ENCODE results near the gene ABCA1. TPM values are rescaled to one million over a fixed set of nuclear protein-coding genes. Genes with fewer than 3 reads are reported as not detected.

Gene ABCA1
- total and polyA plus RNA-seq, 2 of the 13 experiments (the other 11 are each of a cell fraction or from before 2014, with no cell fraction given) = 26.8 to 63.8 TPM

DNA sequence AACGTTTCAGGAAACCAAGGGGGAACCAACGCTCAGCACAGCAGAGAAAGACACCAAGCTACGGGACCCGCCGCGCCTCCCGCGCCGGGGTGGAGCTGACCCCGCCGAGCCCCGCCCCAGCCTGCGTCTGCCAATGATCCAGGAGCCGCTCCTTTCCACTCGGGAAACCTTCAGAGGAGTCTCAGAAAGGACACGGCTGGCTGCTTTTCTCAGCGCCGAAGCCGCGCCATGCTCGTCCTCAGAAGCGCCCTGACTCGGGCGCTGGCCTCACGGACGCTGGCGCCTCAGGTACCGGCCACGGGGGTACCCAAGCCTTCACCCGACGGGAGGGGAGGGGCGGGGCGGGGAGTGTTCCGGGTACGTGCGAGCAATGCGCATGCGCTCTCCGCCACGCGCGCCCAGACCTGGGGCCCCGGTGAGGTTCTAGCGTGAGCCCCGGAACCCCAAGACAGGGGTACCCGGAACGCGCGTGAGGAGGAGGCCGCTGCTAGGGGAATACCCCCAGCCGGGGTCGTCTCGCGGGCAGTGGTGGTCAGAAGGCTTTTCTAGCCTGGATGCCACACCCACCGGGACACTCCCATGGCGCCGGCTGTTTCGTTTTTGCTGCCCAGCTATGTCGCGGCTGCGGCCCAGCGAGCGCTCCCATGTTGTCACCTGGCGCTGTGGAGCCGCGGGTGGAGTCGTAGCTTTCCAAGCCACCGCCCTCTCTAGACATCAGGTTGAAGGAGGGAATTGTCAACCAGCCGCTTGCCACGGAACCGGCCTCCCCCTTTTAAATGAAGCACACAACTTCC lies 180.2 kb downstream of the ABCA1 start, which contains the start of gene NIPSNAP3A (continued):
- no peak for TF ChIP-seq ARID2 (CRISPR knock-in tag; IDR thresholded peaks at IDR 0.05; ENCODE audit: borderline replicate concordance)
- peak; percentile 70; the same call in 1 of the 2 replicates for TF ChIP-seq NRL (CRISPR knock-in tag; IDR thresholded peaks at IDR 0.05; ENCODE audit: borderline replicate concordance)
- TF ChIP-seq, protein P1, sequence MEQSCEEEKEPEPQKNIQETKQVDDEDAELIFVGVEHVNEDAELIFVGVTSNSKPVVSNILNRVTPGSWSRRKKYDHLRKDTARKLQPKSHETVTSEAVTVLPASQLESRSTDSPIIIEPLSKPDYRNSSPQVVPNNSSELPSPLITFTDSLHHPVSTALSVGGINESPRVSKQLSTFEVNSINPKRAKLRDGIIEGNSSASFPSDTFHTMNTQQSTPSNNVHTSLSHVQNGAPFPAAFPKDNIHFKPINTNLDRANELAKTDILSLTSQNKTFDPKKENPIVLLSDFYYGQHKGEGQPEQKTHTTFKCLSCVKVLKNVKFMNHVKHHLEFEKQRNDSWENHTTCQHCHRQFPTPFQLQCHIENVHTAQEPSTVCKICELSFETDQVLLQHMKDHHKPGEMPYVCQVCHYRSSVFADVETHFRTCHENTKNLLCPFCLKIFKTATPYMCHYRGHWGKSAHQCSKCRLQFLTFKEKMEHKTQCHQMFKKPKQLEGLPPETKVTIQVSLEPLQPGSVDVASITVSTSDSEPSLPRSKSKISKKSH (CRISPR knock-in tag; IDR thresholded peaks at IDR 0.05; ENCODE audit: borderline replicate concordance) = no peak
- no peak for TF ChIP-seq STAT5B (CRISPR knock-in tag; IDR thresholded peaks at IDR 0.05)
- TF ChIP-seq, protein P2, sequence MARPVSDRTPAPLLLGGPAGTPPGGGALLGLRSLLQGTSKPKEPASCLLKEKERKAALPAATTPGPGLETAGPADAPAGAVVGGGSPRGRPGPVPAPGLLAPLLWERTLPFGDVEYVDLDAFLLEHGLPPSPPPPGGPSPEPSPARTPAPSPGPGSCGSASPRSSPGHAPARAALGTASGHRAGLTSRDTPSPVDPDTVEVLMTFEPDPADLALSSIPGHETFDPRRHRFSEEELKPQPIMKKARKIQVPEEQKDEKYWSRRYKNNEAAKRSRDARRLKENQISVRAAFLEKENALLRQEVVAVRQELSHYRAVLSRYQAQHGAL (CRISPR knock-in tag; IDR thresholded peaks at IDR 0.05; ENCODE audit: not compliant biosample characterization) = no peak
- TF ChIP-seq RFX3 (CRISPR knock-in tag; IDR thresholded peaks at IDR 0.05) = no peak
- TF ChIP-seq MATR3 (CRISPR knock-in tag; IDR thresholded peaks at IDR 0.05) = no peak
- no peak; the same call in none of the 2 replicates for TF ChIP-seq ZSCAN9 (CRISPR knock-in tag; IDR thresholded peaks at IDR 0.05; ENCODE audit: borderline replicate concordance)
- TF ChIP-seq KDM4B (CRISPR knock-in tag; IDR thresholded peaks at IDR 0.05) = no peak; the same call in none of the 2 replicates
- no peak for TF ChIP-seq ZFP37 (CRISPR knock-in tag; IDR thresholded peaks at IDR 0.05; ENCODE audit: borderline replicate concordance)
- peak; percentile 37; the same call in 1 of the 2 replicates for TF ChIP-seq NKX3-1 (CRISPR knock-in tag; IDR thresholded peaks at IDR 0.05)
- no peak; the same call in 1 of the 2 replicates for TF ChIP-seq NFATC3 (CRISPR knock-in tag; IDR thresholded peaks at IDR 0.05)
- no peak for TF ChIP-seq HDAC2 (CRISPR knock-in tag; IDR thresholded peaks at IDR 0.05)
- TF ChIP-seq, protein P3, sequence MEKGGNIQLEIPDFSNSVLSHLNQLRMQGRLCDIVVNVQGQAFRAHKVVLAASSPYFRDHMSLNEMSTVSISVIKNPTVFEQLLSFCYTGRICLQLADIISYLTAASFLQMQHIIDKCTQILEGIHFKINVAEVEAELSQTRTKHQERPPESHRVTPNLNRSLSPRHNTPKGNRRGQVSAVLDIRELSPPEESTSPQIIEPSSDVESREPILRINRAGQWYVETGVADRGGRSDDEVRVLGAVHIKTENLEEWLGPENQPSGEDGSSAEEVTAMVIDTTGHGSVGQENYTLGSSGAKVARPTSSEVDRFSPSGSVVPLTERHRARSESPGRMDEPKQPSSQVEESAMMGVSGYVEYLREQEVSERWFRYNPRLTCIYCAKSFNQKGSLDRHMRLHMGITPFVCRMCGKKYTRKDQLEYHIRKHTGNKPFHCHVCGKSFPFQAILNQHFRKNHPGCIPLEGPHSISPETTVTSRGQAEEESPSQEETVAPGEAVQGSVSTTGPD (CRISPR knock-in tag; IDR thresholded peaks at IDR 0.05) = no peak
- TF ChIP-seq ZNF460 (CRISPR knock-in tag; IDR thresholded peaks at IDR 0.05; ENCODE audit: borderline replicate concordance) = no peak
- no peak for TF ChIP-seq ZNF841 (CRISPR knock-in tag; IDR thresholded peaks at IDR 0.05; ENCODE audit: borderline replicate concordance)
- no peak for TF ChIP-seq ZNF781 (CRISPR knock-in tag; IDR thresholded peaks at IDR 0.05; ENCODE audit: borderline replicate concordance, not compliant biosample characterization)
- TF ChIP-seq SMAD1 (CRISPR knock-in tag; IDR thresholded peaks at IDR 0.05; ENCODE audit: borderline replicate concordance, low read depth) = no peak
- no peak for TF ChIP-seq ZNF530 (CRISPR knock-in tag; IDR thresholded peaks at IDR 0.05; ENCODE audit: low read depth)
- no peak for TF ChIP-seq EZH2 (conservative IDR thresholded peaks at IDR 0.05; ENCODE audit: low read depth, low read length)
- no peak for TF ChIP-seq TCF7 (IDR thresholded peaks at IDR 0.05; ENCODE audit: low read depth)
- no peak for TF ChIP-seq TEAD2 (CRISPR knock-in tag; IDR thresholded peaks at IDR 0.05)
- no peak for TF ChIP-seq ZNF10 (CRISPR knock-in tag; IDR thresholded peaks at IDR 0.05; ENCODE audit: borderline replicate concordance, low read depth)
- TF ChIP-seq, protein P4, sequence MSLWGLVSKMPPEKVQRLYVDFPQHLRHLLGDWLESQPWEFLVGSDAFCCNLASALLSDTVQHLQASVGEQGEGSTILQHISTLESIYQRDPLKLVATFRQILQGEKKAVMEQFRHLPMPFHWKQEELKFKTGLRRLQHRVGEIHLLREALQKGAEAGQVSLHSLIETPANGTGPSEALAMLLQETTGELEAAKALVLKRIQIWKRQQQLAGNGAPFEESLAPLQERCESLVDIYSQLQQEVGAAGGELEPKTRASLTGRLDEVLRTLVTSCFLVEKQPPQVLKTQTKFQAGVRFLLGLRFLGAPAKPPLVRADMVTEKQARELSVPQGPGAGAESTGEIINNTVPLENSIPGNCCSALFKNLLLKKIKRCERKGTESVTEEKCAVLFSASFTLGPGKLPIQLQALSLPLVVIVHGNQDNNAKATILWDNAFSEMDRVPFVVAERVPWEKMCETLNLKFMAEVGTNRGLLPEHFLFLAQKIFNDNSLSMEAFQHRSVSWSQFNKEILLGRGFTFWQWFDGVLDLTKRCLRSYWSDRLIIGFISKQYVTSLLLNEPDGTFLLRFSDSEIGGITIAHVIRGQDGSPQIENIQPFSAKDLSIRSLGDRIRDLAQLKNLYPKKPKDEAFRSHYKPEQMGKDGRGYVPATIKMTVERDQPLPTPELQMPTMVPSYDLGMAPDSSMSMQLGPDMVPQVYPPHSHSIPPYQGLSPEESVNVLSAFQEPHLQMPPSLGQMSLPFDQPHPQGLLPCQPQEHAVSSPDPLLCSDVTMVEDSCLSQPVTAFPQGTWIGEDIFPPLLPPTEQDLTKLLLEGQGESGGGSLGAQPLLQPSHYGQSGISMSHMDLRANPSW (CRISPR knock-in tag; IDR thresholded peaks at IDR 0.05; ENCODE audit: borderline replicate concordance) = peak; percentile 56; the same call in 1 of the 2 replicates
